ENCODE results near the gene LRRK2. TPM values are rescaled to one million over a fixed set of nuclear protein-coding genes. Genes with fewer than 3 reads are reported as not detected.

LRRK2 gene
- total RNA-seq, 1 donor from 2014 or later, result 37.1 TPM

DNA sequence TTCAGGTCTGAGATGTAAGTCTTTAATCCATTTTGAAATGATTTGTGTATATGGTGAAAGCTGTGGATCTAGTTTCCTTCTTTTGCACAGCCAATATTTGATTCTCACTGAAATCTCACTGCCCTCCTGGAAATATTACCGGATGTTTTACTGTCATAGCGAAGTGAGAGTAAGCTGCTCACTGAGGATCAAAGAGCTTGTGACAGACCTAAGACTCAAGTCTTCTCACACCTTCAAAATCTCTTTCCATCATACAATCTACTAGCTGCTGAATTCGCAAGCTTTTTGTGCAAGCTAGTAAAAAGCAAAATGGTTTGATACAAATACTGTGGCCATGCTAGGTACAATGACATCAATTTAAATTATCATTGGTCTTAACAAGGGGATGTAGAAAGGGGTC, 3.9 kb downstream of the LRRK2 start:
- Histone ChIP-seq H3K9me3 (no peaks in the 10 kb centered on the region), H3K27me3 (no peaks in the 10 kb centered on the region), H3K4me1 (peaks cover 21% of the 10 kb centered on the region), H3K36me3 (peaks cover 0 to 7% of the 10 kb centered on the region in 2 donors), H3K4me3 (no peak overlapping the region), H3K27ac (no peak overlapping the region)
- intact Hi-C loops (cut with DNase I), result no loop called here
- no peak for DNase-seq (ENCODE audit: extremely low spot score in 2 of 2)
- TF ChIP-seq POLR2AphosphoS5 (IDR thresholded peaks at IDR 0.05; ENCODE audit: insufficient read depth in 1 of 2, low read depth in 1 of 2) (no peak), POLR2A (IDR thresholded peaks at IDR 0.05) (no peak)
- TF ChIP-seq, protein P1, sequence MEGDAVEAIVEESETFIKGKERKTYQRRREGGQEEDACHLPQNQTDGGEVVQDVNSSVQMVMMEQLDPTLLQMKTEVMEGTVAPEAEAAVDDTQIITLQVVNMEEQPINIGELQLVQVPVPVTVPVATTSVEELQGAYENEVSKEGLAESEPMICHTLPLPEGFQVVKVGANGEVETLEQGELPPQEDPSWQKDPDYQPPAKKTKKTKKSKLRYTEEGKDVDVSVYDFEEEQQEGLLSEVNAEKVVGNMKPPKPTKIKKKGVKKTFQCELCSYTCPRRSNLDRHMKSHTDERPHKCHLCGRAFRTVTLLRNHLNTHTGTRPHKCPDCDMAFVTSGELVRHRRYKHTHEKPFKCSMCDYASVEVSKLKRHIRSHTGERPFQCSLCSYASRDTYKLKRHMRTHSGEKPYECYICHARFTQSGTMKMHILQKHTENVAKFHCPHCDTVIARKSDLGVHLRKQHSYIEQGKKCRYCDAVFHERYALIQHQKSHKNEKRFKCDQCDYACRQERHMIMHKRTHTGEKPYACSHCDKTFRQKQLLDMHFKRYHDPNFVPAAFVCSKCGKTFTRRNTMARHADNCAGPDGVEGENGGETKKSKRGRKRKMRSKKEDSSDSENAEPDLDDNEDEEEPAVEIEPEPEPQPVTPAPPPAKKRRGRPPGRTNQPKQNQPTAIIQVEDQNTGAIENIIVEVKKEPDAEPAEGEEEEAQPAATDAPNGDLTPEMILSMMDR (IDR thresholded peaks at IDR 0.05), result no peak

- H3K27me3 ChIP-seq, result no peaks in the 10 kb centered on the region
- H3K4me3 ChIP-seq, result no peak overlapping the region
- no peaks in the 10 kb centered on the region for H3K9me3 ChIP-seq
- H3K27ac ChIP-seq, result no peak overlapping the region
- peaks cover 21% of the 10 kb centered on the region for H3K4me1 ChIP-seq
- TF ChIP-seq POLR2A (IDR thresholded peaks at IDR 0.05) (no peak), POLR2AphosphoS5 (IDR thresholded peaks at IDR 0.05; ENCODE audit: insufficient read depth in 1 of 2, low read depth in 1 of 2) (no peak)
- TF ChIP-seq, protein P1 (IDR thresholded peaks at IDR 0.05), result no peak
- peaks cover 0 to 7% of the 10 kb centered on the region in 2 donors for H3K36me3 ChIP-seq
- intact Hi-C loops (cut with DNase I), result no loop called here
- no peak for DNase-seq (ENCODE audit: extremely low spot score in 2 of 2)
These were observed 5.2 kb downstream of the LRRK2 start for GRCh38 chr12:40229690-40230651.

DNA sequence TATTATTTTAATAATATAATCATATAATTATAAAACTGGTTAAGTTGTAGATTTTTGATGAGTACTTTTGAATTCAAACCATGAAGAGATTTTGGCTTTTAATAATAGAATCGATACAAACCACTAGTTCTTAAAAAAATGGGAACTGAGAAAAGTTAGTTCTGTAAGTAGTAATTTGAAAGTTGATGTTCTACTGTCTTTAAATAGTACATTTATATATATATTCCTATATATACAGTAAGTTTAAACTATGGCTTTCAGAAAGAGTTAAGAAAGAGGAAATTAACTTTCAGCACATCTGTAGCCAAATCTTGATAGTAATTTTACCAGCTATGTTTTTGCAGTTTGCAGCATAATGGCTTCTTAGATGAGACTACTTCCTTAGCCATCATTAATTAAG, 7.8 kb downstream of the LRRK2 start:
- H3K4me1 ChIP-seq, result peaks cover 17% of the 10 kb centered on the region
- H3K9me3 ChIP-seq, result no peaks in the 10 kb centered on the region
- no peak overlapping the region for H3K4me3 ChIP-seq
- TF ChIP-seq POLR2A (IDR thresholded peaks at IDR 0.05) (no peak), POLR2AphosphoS5 (IDR thresholded peaks at IDR 0.05; ENCODE audit: insufficient read depth in 1 of 2, low read depth in 1 of 2) (no peak)
- TF ChIP-seq, protein P1 (IDR thresholded peaks at IDR 0.05), result no peak
- intact Hi-C loops (cut with DNase I), result no loop called here
- H3K27me3 ChIP-seq, result no peaks in the 10 kb centered on the region
- peaks cover 0 to 12% of the 10 kb centered on the region in 2 donors for H3K36me3 ChIP-seq
- H3K27ac ChIP-seq, result no peak overlapping the region
- no peak for DNase-seq (ENCODE audit: extremely low spot score in 2 of 2)

DNA sequence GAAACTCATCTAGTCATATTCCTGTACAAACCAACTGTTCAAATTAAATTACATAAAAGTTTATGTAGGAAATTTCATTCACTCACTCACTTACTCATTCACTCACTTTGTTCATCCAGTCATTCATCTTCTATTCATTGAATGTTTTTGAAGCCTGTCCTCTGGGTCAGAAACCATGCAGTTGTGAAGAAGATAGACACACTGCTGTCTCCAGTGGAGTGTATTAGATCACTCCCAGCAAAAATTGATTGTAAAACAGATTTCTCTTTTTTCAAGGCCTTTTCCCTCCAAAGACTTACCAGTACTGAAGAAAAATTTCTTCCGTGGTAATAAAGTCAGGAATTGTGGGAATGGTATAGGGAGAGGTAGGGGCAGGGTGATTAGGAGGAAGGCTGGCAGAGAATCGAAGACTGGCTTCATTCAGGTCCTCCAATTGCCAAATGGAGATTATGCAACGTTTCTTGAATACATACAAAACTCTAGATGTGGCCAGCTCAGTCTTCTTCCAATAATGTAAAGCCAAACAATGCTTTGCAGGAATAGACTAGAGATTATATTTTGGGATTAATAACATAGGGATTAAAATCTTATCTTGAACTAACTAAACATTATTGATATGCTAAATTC, 9.1 kb downstream of the LRRK2 start:
- DNase-seq (ENCODE audit: extremely low spot score in 2 of 2), result no peak
- no peaks in the 10 kb centered on the region for H3K9me3 ChIP-seq
- no peak overlapping the region for H3K27ac ChIP-seq
- H3K4me1 ChIP-seq, result peaks cover 19% of the 10 kb centered on the region
- peaks cover 0 to 12% of the 10 kb centered on the region in 2 donors for H3K36me3 ChIP-seq
- no peak overlapping the region for H3K4me3 ChIP-seq
- no peaks in the 10 kb centered on the region for H3K27me3 ChIP-seq
- TF ChIP-seq POLR2AphosphoS5 (IDR thresholded peaks at IDR 0.05; ENCODE audit: insufficient read depth in 1 of 2, low read depth in 1 of 2), result no peak
- TF ChIP-seq, protein P1 (IDR thresholded peaks at IDR 0.05), result no peak
- TF ChIP-seq POLR2A (IDR thresholded peaks at IDR 0.05), result no peak
- intact Hi-C loops (cut with DNase I), result no loop called here

Measured in vagina (tissue), 2 donors.